ENCODE results near the gene KDM6B.
"Not testable (repeated sequence)": the region's sequence is repeated elsewhere in the genome, so short reads cannot be mapped to it uniquely, and the experiment has no call there.

Gene KDM6B

GRCh38 chr17:7833795-7834541, at the start of gene KDM6B:
Gene KDM6B (plus strand): TSS chr17:7834217. CDS start chr17:7845555, 11,338 bp downstream.
- DNase-seq = no peak

- no peak for DNase-seq
Observed at GRCh38 chr17:7786866-7787265, 47.2 kb upstream of the KDM6B start.

GRCh38 chr17:7789131-7789530, 44.9 kb upstream of the KDM6B start:
- no peak for DNase-seq

GRCh38 chr17:7790150-7790549, 43.9 kb upstream of the KDM6B start:
- no peak for DNase-seq

- no peak for DNase-seq
Observed at GRCh38 chr17:7792611-7793010, 41.4 kb upstream of the KDM6B start.

- no peak for DNase-seq
Observed at GRCh38 chr17:7794075-7794663, 39.8 kb upstream of the KDM6B start.

- DNase-seq = no peak
Observed at GRCh38 chr17:7797976-7798375, 36.0 kb upstream of the KDM6B start.

- no peak for DNase-seq
Observed at GRCh38 chr17:7798839-7799238, 35.2 kb upstream of the KDM6B start.

GRCh38 chr17:7803981-7804380, 30.0 kb upstream of the KDM6B start:
- DNase-seq = no peak

GRCh38 chr17:7806587-7806986, 27.4 kb upstream of the KDM6B start:
- no peak for DNase-seq

- no peak for DNase-seq
Observed at GRCh38 chr17:7807206-7807605, 26.8 kb upstream of the KDM6B start.

GRCh38 chr17:7809086-7809790, 24.8 kb upstream of the KDM6B start:
- DNase-seq = no peak

- DNase-seq = not testable (repeated sequence)
Observed at GRCh38 chr17:7809791-7810343, 24.1 kb upstream of the KDM6B start.

- no peak for DNase-seq
Observed at GRCh38 chr17:7811251-7811650, 22.8 kb upstream of the KDM6B start.

GRCh38 chr17:7814969-7815368, 19.0 kb upstream of the KDM6B start:
- DNase-seq = no peak

- DNase-seq = no peak
Observed at GRCh38 chr17:7816926-7817642, 16.9 kb upstream of the KDM6B start.

- no peak for DNase-seq
Observed at GRCh38 chr17:7817643-7817964, 16.4 kb upstream of the KDM6B start.

- DNase-seq = no peak
Observed at GRCh38 chr17:7818026-7818425, 16.0 kb upstream of the KDM6B start.

- no peak for DNase-seq
Observed at GRCh38 chr17:7818746-7819645, 15.0 kb upstream of the KDM6B start.

- no peak for DNase-seq
Observed at GRCh38 chr17:7820231-7820630, 13.8 kb upstream of the KDM6B start.

- no peak for DNase-seq
Observed at GRCh38 chr17:7822126-7822525, 11.9 kb upstream of the KDM6B start.

- no peak for DNase-seq
Observed at GRCh38 chr17:7823581-7824001, 10.4 kb upstream of the KDM6B start.

All from NCI-H1436 treated with DMSO at 0.1 percent for 48 hours (cell line).